Karpas-422 (cell line): ENCODE measurements around the gene TBCK. TPM values are rescaled to one million over a fixed set of nuclear protein-coding genes. Genes with fewer than 3 reads are reported as not detected.

Experiments
- DNase-seq: peaks from one replicate; pipeline ENCODE4 v3.0.0-alpha.2; 2015
- H2AFZ ChIP-seq: fragments of 200-600 bp; sonication (generic); 2 replicates; pipeline ENCODE4 v1.6.1; 2014; ENCODE audit warnings: antibody characterized with exemption, low read length, mixed read lengths
- H3K27ac ChIP-seq: fragments of 200-600 bp; sonication (generic); 2 replicates; pipeline ENCODE4 v1.5.1; 2014; ENCODE audit warnings: mild to moderate bottlenecking, low read length, moderate library complexity
- H3K27me3 ChIP-seq: fragments of 200-600 bp; sonication (generic); 2 replicates; pipeline ENCODE4 v1.6.1; 2014; ENCODE audit warnings: low read length, mixed read lengths
- H3K36me3 ChIP-seq: fragments of 200-600 bp; sonication (generic); 2 replicates; pipeline ENCODE4 v1.6.1; 2014; ENCODE audit warnings: low read length, mixed read lengths; ENCODE audit not compliant: insufficient read depth
- H3K4me1 ChIP-seq: fragments of 200-600 bp; sonication (generic); 2 replicates; pipeline ENCODE4 v1.6.1; 2014; ENCODE audit warnings: mild to moderate bottlenecking, low read length, mixed read lengths
- H3K4me2 ChIP-seq: fragments of 200-600 bp; sonication (generic); 2 replicates; pipeline ENCODE4 v1.6.1; 2014; ENCODE audit warnings: low read length, low read depth, mild to moderate bottlenecking; ENCODE audit not compliant: poor library complexity, severe bottlenecking
- H3K4me3 ChIP-seq: fragments of 200-600 bp; sonication (generic); 2 replicates; pipeline ENCODE4 v1.5.1; 2014; ENCODE audit warnings: mild to moderate bottlenecking, antibody characterized with exemption, low read length, mixed read lengths
- H3K79me2 ChIP-seq: fragments of 200-600 bp; sonication (generic); 2 replicates; pipeline ENCODE4 v1.6.1; 2014; ENCODE audit warnings: mild to moderate bottlenecking, low read length, mixed read lengths
- H3K9ac ChIP-seq: fragments of 200-600 bp; sonication (generic); 2 replicates; pipeline ENCODE4 v1.6.0; 2014; ENCODE audit warnings: low read length
- H3K9me2 ChIP-seq: fragments of 200-600 bp; sonication (generic), shearing (Covaris generic); replicated peaks from 2 replicates; pipeline ENCODE4 v1.6.0; 2014; ENCODE audit warnings: mild to moderate bottlenecking, low read length, moderate library complexity; ENCODE audit not compliant: insufficient read depth
- H3K9me3 ChIP-seq: fragments of 300-700, 200-600 bp; sonication (generic); 2 replicates; pipeline ENCODE4 v1.6.1; 2014; ENCODE audit warnings: low read length, mixed read lengths
- H4K20me1 ChIP-seq: fragments of 200-600 bp; sonication (generic); 2 replicates; pipeline ENCODE4 v1.6.1; 2014; ENCODE audit warnings: mild to moderate bottlenecking, antibody characterized with exemption, low read length, low read depth; ENCODE audit not compliant: insufficient read depth
- total RNA-seq: library from RNA; depleted of rRNA; stranded (reverse); fragments of >200 nt; shearing (Covaris generic); gene quantifications from 2 replicates; pipeline ENCODE4 v1.2.3, GENCODE V29; 2014; ENCODE audit warnings: low replicate concordance

TBCK gene
- total RNA-seq, 1 experiment from 2014 or later = 86.1 TPM

- no peak overlapping the region for H3K9ac ChIP-seq
- no peak overlapping the region for H3K27ac ChIP-seq
- H4K20me1 ChIP-seq = no peaks in the 10 kb centered on the region
- H3K27me3 ChIP-seq = no peaks in the 10 kb centered on the region
- no peak overlapping the region for H2AFZ ChIP-seq
- no peaks in the 10 kb centered on the region for H3K9me2 ChIP-seq
- peaks cover 65% of the 10 kb centered on the region for H3K79me2 ChIP-seq
- H3K4me3 ChIP-seq = no peak overlapping the region
- DNase-seq = no peak
- no peak overlapping the region for H3K4me2 ChIP-seq
- H3K36me3 ChIP-seq = no peaks in the 10 kb centered on the region
- peaks cover 8% of the 10 kb centered on the region; the same call in 1 of the 2 replicates for H3K4me1 ChIP-seq
- no peaks in the 10 kb centered on the region for H3K9me3 ChIP-seq
Observed at GRCh38 chr4:106269711-106270110, 46.3 kb downstream of the TBCK start.

GRCh38 chr4:106268786-106269185 is 47.2 kb downstream of the TBCK start:
- Histone ChIP-seq H3K79me2 (peaks cover 64% of the 10 kb centered on the region), H3K9me2 (no peaks in the 10 kb centered on the region), H3K4me1 (peaks cover 8% of the 10 kb centered on the region; the same call in 1 of the 2 replicates), H3K36me3 (no peaks in the 10 kb centered on the region), H3K27me3 (no peaks in the 10 kb centered on the region), H4K20me1 (no peaks in the 10 kb centered on the region), H3K4me2 (no peak overlapping the region), H3K4me3 (no peak overlapping the region), H3K9ac (no peak overlapping the region), H2AFZ (no peak overlapping the region), H3K27ac (no peak overlapping the region), H3K9me3 (no peaks in the 10 kb centered on the region)
- no peak for DNase-seq

- no peaks in the 10 kb centered on the region for H3K27me3 ChIP-seq
- no peaks in the 10 kb centered on the region for H3K9me3 ChIP-seq
- H3K4me3 ChIP-seq = no peak overlapping the region
- H3K9me2 ChIP-seq = no peaks in the 10 kb centered on the region
- no peak overlapping the region for H3K4me2 ChIP-seq
- H4K20me1 ChIP-seq = no peaks in the 10 kb centered on the region
- peaks cover 8% of the 10 kb centered on the region; the same call in 1 of the 2 replicates for H3K4me1 ChIP-seq
- H2AFZ ChIP-seq = no peak overlapping the region
- H3K79me2 ChIP-seq = peaks cover 78% of the 10 kb centered on the region
- no peak overlapping the region for H3K27ac ChIP-seq
- peak; percentile 88 for DNase-seq
- H3K36me3 ChIP-seq = no peaks in the 10 kb centered on the region
- H3K9ac ChIP-seq = no peak overlapping the region
Observed at GRCh38 chr4:106266201-106266600, 49.8 kb downstream of the TBCK start.

- no peak overlapping the region for H3K4me3 ChIP-seq
- no peak overlapping the region for H3K4me2 ChIP-seq
- no peak overlapping the region for H3K9ac ChIP-seq
- no peak overlapping the region for H3K27ac ChIP-seq
- peaks cover 70% of the 10 kb centered on the region for H3K79me2 ChIP-seq
- H3K4me1 ChIP-seq = peaks cover 5% of the 10 kb centered on the region; the same call in 1 of the 2 replicates
- H3K9me3 ChIP-seq = no peaks in the 10 kb centered on the region
- H2AFZ ChIP-seq = no peak overlapping the region
- H3K27me3 ChIP-seq = no peaks in the 10 kb centered on the region
- H3K9me2 ChIP-seq = no peaks in the 10 kb centered on the region
- no peak for DNase-seq
- no peaks in the 10 kb centered on the region for H3K36me3 ChIP-seq
- H4K20me1 ChIP-seq = no peaks in the 10 kb centered on the region
Observed at GRCh38 chr4:106264331-106264728, 51.7 kb downstream of the TBCK start.

- Histone ChIP-seq H2AFZ (no peak overlapping the region), H3K27me3 (no peaks in the 10 kb centered on the region), H3K79me2 (peaks cover 64% of the 10 kb centered on the region), H3K4me3 (no peak overlapping the region), H3K4me2 (no peak overlapping the region), H3K36me3 (no peaks in the 10 kb centered on the region), H3K9me3 (no peaks in the 10 kb centered on the region), H3K4me1 (0 out of 2 replicates have a peak, but pooled peaks cover 3% of the 10 kb centered on the region), H3K9me2 (no peaks in the 10 kb centered on the region), H3K27ac (no peak overlapping the region), H4K20me1 (no peaks in the 10 kb centered on the region), H3K9ac (no peak overlapping the region)
- DNase-seq = no peak
Observed at GRCh38 chr4:106263594-106264330, 52.2 kb downstream of the TBCK start.

GRCh38 chr4:106261980-106262379 is 54.0 kb downstream of the TBCK start:
- no peak overlapping the region for H3K9ac ChIP-seq
- no peaks in the 10 kb centered on the region for H4K20me1 ChIP-seq
- no peak overlapping the region for H3K27ac ChIP-seq
- no peak overlapping the region for H3K4me2 ChIP-seq
- no peaks in the 10 kb centered on the region for H3K27me3 ChIP-seq
- H3K4me1 ChIP-seq = 0 out of 2 replicates have a peak, but pooled peaks cover 3% of the 10 kb centered on the region
- H3K9me3 ChIP-seq = no peaks in the 10 kb centered on the region
- H3K79me2 ChIP-seq = peaks cover 56% of the 10 kb centered on the region
- H2AFZ ChIP-seq = no peak overlapping the region
- DNase-seq = no peak
- H3K4me3 ChIP-seq = no peak overlapping the region
- H3K36me3 ChIP-seq = 0 out of 2 replicates have a peak, but pooled peaks cover 4% of the 10 kb centered on the region
- no peaks in the 10 kb centered on the region for H3K9me2 ChIP-seq

GRCh38 chr4:106258145-106259045 is 57.6 kb downstream of the TBCK start:
- no peak for DNase-seq
- H3K36me3 ChIP-seq = 0 out of 2 replicates have a peak, but pooled peaks cover 4% of the 10 kb centered on the region

GRCh38 chr4:106256190-106256589 is 59.8 kb downstream of the TBCK start:
- no peaks in the 10 kb centered on the region for H3K9me2 ChIP-seq
- no peak overlapping the region for H3K4me3 ChIP-seq
- H3K4me2 ChIP-seq = no peak overlapping the region
- peaks cover 16% of the 10 kb centered on the region for H3K79me2 ChIP-seq
- peaks cover 6% of the 10 kb centered on the region; the same call in 1 of the 2 replicates for H3K36me3 ChIP-seq
- no peak overlapping the region for H3K9ac ChIP-seq
- no peak overlapping the region for H2AFZ ChIP-seq
- H3K27ac ChIP-seq = no peak overlapping the region
- H3K9me3 ChIP-seq = no peaks in the 10 kb centered on the region
- DNase-seq = no peak
- H3K4me1 ChIP-seq = no peaks in the 10 kb centered on the region
- no peaks in the 10 kb centered on the region for H3K27me3 ChIP-seq
- no peaks in the 10 kb centered on the region for H4K20me1 ChIP-seq

More at GRCh38 chr4:106258145-106259045, 57.6 kb downstream of the TBCK start:
- Histone ChIP-seq H3K9ac (no peak overlapping the region), H3K27me3 (no peaks in the 10 kb centered on the region), H3K79me2 (peaks cover 31% of the 10 kb centered on the region), H2AFZ (no peak overlapping the region), H3K4me2 (no peak overlapping the region), H3K4me1 (no peaks in the 10 kb centered on the region), H3K9me3 (no peaks in the 10 kb centered on the region), H3K27ac (no peak overlapping the region), H3K9me2 (no peaks in the 10 kb centered on the region), H3K4me3 (no peak overlapping the region), H4K20me1 (no peaks in the 10 kb centered on the region)
